Measurements from ENCODE around the gene NAPEPLD. TPM values are rescaled to one million over a fixed set of nuclear protein-coding genes. Genes with fewer than 3 reads are reported as not detected.

Gene NAPEPLD
- total and polyA plus RNA-seq, 2 of the 8 experiments (the other 6 are each of a cell fraction or from before 2014, with no cell fraction given), result 4.2 to 9.9 TPM

DNA sequence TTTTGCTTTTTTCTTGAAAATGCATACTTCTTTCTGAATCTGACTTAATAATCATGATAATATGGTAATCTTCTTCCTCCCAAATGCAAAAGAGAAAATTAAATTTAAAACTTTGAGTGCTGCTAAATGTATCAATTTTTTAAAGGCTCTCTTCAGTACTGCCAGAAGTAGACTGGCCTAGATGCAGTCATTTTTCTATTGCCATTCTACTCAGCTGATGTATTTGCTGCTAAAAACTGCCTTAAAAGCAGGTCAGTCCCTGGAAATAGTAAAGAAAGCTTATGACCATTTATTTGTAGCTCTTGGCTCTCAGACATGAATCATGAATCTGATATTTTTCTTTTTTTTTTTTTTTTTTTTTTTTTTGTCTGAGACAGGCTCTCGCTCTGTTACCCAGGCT is 28.5 kb downstream of the NAPEPLD start:
- Histone ChIP-seq H3K79me2 (ENCODE audit: control insufficient read depth in 1 of 2, insufficient read depth in 2 of 2, low read length in 2 of 2) (no peaks in the 10 kb centered on the region), H3K27me3 (replicated peaks in 1 of 4; ENCODE audit: control insufficient read depth in 3 of 4, extremely low read depth in 1 of 4, insufficient read depth in 3 of 4, low read length in 3 of 4) (no peaks in the 10 kb centered on the region), H3K9ac (replicated peaks in 1 of 4; ENCODE audit: extremely low read depth in 1 of 4, low read depth in 3 of 4, low read length in 3 of 4) (no peak overlapping the region), H2AFZ (ENCODE audit: low read length) (no peak overlapping the region), H2BK120ac (replicated peaks; ENCODE audit: low read depth, low read length) (no peak overlapping the region), H2BK20ac (ENCODE audit: low read length) (no peak overlapping the region), H3K79me1 (ENCODE audit: low read depth, low read length) (no peaks in the 10 kb centered on the region), H3K4me3 (ENCODE audit: extremely low read depth in 1 of 4, insufficient read depth in 2 of 4, low read depth in 3 of 4, low read length in 4 of 4) (no peak overlapping the region), H3K36me3 (ENCODE audit: control insufficient read depth in 2 of 4, insufficient read depth in 4 of 4, low read length in 3 of 4) (peaks cover 0 to 12% (median 7%) of the 10 kb centered on the region in 4 experiments; a peak in 5 of 8 replicates), H2BK12ac (ENCODE audit: low read depth, low read length) (no peak overlapping the region), H4K5ac (ENCODE audit: insufficient read length, low read depth, low read length) (no peak overlapping the region), H4K20me1 (replicated peaks in 1 of 2; ENCODE audit: control insufficient read depth in 1 of 2, insufficient read depth in 2 of 2, low read length in 2 of 2) (no peaks in the 10 kb centered on the region), H3K4ac (replicated peaks; ENCODE audit: insufficient read length, low read depth, low read length) (no peak overlapping the region), H3K56ac (replicated peaks; ENCODE audit: insufficient read length, low read depth, low read length) (no peak overlapping the region), H3K4me1 (replicated peaks in 1 of 4; ENCODE audit: control insufficient read depth in 3 of 4, insufficient read depth in 4 of 4, low read length in 3 of 4) (no peaks in the 10 kb centered on the region), H2BK5ac (ENCODE audit: low read depth, low read length) (no peak overlapping the region), H4K8ac (ENCODE audit: extremely low read depth, insufficient read depth, low read length) (no peak overlapping the region), H3K9me3 (ENCODE audit: insufficient read depth in 2 of 2, low read depth in 1 of 2, low read length in 1 of 2) (no peaks in the 10 kb centered on the region), H3K27ac (ENCODE audit: low read depth, low read length) (no peak overlapping the region), H3K4me2 (ENCODE audit: insufficient read depth in 1 of 2, low read depth in 2 of 2, low read length in 2 of 2) (no peak overlapping the region), H2BK15ac (ENCODE audit: low read length) (no peak overlapping the region), H3K23ac (ENCODE audit: insufficient read length) (no peak overlapping the region), H3K14ac (ENCODE audit: insufficient read length) (no peak overlapping the region), H2AK5ac (ENCODE audit: low read depth, low read length) (no peak overlapping the region), H3K23me2 (ENCODE audit: low read depth, low read length) (no peaks in the 10 kb centered on the region), H3K18ac (ENCODE audit: extremely low read depth, low read length) (no peak overlapping the region), H4K91ac (replicated peaks; ENCODE audit: insufficient read length, low read length) (no peak overlapping the region)
- CTCF ChIA-PET (ENCODE audit: partially characterized antibody), result interaction anchor here (0.7 kb wide), 1 partner anchor 39 kb away, joined by 3 read pairs; no protein-coding TSS in a partner anchor
- POLR2A ChIA-PET (ENCODE audit: partially characterized antibody), result no interaction called here
- WGBS, 2 experiments (ENCODE audit: extremely low coverage in 1 of 2, insufficient coverage in 1 of 2, insufficient read length in 1 of 2, insufficient replicate concordance in 2 of 2, low coverage in 1 of 2, low lambda C conversion rate in 2 of 2, missing lambda C conversion rate in 1 of 2), result 100% methylated on average over 1 of the region's 1 CpG; no CpG with 5 or more reads in 1 of the 2 experiments
- no peak for FAIRE-seq
- DNase-seq (ENCODE audit: low read depth in 1 of 2, low spot score in 2 of 2), result no peak
- TF ChIP-seq, protein P1, sequence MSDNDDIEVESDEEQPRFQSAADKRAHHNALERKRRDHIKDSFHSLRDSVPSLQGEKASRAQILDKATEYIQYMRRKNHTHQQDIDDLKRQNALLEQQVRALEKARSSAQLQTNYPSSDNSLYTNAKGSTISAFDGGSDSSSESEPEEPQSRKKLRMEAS (IDR thresholded peaks at IDR 0.05), result no peak
- TF ChIP-seq SP1 (IDR thresholded peaks at IDR 0.05; ENCODE audit: low read depth, low read length), result no peak
- TF ChIP-seq POU5F1 (IDR thresholded peaks at IDR 0.05; ENCODE audit: low read depth, low read length), result no peak
- no peak for TF ChIP-seq NANOG (IDR thresholded peaks at IDR 0.05; ENCODE audit: insufficient read depth, low read depth, low read length, poor library complexity, severe bottlenecking)
- TF ChIP-seq, protein P2, sequence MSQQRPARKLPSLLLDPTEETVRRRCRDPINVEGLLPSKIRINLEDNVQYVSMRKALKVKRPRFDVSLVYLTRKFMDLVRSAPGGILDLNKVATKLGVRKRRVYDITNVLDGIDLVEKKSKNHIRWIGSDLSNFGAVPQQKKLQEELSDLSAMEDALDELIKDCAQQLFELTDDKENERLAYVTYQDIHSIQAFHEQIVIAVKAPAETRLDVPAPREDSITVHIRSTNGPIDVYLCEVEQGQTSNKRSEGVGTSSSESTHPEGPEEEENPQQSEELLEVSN (IDR thresholded peaks at IDR 0.05), result no peak
- TF ChIP-seq KDM1A (IDR thresholded peaks at IDR 0.05; ENCODE audit: borderline replicate concordance, low read length), result no peak
- no peak for TF ChIP-seq NRF1 (IDR thresholded peaks at IDR 0.05; ENCODE audit: low read depth, low read length)
- no peak for TF ChIP-seq CHD2 (IDR thresholded peaks at IDR 0.05; ENCODE audit: low read length)
- no peak for TF ChIP-seq POLR2A (IDR thresholded peaks at IDR 0.05; ENCODE audit: control extremely low read depth in 1 of 2, low read depth in 2 of 2, low read length in 2 of 2)
- TF ChIP-seq RFX5 (IDR thresholded peaks at IDR 0.05; ENCODE audit: borderline replicate concordance, low read depth, low read length), result no peak
- no peak for TF ChIP-seq KDM4A (IDR thresholded peaks at IDR 0.05; ENCODE audit: low read depth, low read length, severe bottlenecking)
- TF ChIP-seq SP4 (IDR thresholded peaks at IDR 0.05; ENCODE audit: low read length), result no peak
- no peak for TF ChIP-seq JUND (IDR thresholded peaks at IDR 0.05; ENCODE audit: low read length)
- TF ChIP-seq EZH2 (IDR thresholded peaks at IDR 0.05; ENCODE audit: low read depth, low read length, severe bottlenecking), result no peak

Measured in H1 (cell line).